Fibroblast of villous mesenchyme (primary cell): ENCODE results near the gene PSKH1. TPM values are rescaled to one million over a fixed set of nuclear protein-coding genes. Genes with fewer than 3 reads are reported as not detected.
"Not testable (repeated sequence)": the region's sequence is repeated elsewhere in the genome, so short reads cannot be mapped to it uniquely, and the experiment has no call there.

Experiments used
- DNase-seq: peaks from one replicate; pipeline ENCODE4 v3.0.0-alpha.2; 2010; ENCODE audit warnings: low read depth
- H3K4me3 ChIP-seq: 2 replicates; pipeline ENCODE4 v1.5.1; 2011; ENCODE audit warnings: low read depth, mild to moderate bottlenecking, low read length
- CTCF ChIP-seq: IDR thresholded peaks from 2 replicates; pipeline ENCODE4 v1.5.1; 2012; ENCODE audit warnings: low read depth, mild to moderate bottlenecking, low read length; ENCODE audit not compliant: insufficient read depth
- total RNA-seq: library from RNA; depleted of rRNA; stranded (reverse); fragments of >200 nt; gene quantifications from 2 replicates; pipeline ENCODE4 v1.2.3, GENCODE V29; 2012

The PSKH1 gene
- total RNA-seq, 1 donor, result 13.0 TPM

- H3K4me3 ChIP-seq, result no peak overlapping the region
- DNase-seq, result no peak
- TF ChIP-seq CTCF, result no peak
These were observed 9.8 kb downstream of the PSKH1 start for GRCh38 chr16:67902831-67903230.

- no peak overlapping the region for H3K4me3 ChIP-seq
- no peak for TF ChIP-seq CTCF
- no peak for DNase-seq
These were observed 14.5 kb downstream of the PSKH1 start for GRCh38 chr16:67907397-67908180.

GRCh38 chr16:67909056-67909742, 16.1 kb downstream of the PSKH1 start:
- no peak for DNase-seq
- TF ChIP-seq CTCF, result no peak
- no peak overlapping the region for H3K4me3 ChIP-seq

- peak; percentile 46 for DNase-seq
- no peak overlapping the region for H3K4me3 ChIP-seq
- no peak for TF ChIP-seq CTCF
These were observed 17.1 kb downstream of the PSKH1 start for GRCh38 chr16:67910158-67910557.

GRCh38 chr16:67914758-67915495, 21.9 kb downstream of the PSKH1 start:
- no peak overlapping the region for H3K4me3 ChIP-seq
- no peak for TF ChIP-seq CTCF
- no peak for DNase-seq

- H3K4me3 ChIP-seq, DNase-seq: not testable (repeated sequence)
These were observed 22.4 kb downstream of the PSKH1 start for GRCh38 chr16:67915496-67915769.
